WTC11 (cell line): ENCODE data around the gene MYO1A. TPM values are rescaled to one million over a fixed set of nuclear protein-coding genes. Genes with fewer than 3 reads are reported as not detected.

ENCODE experiments used
- ATAC-seq: fragments of 200-7000 bp; cut with Tn5 transposase; 2 replicates; pipeline ENCODE4 v1.10.0; 2021; ENCODE audit warnings: mild to moderate bottlenecking, moderate library complexity
- CTCF ChIA-PET: fragments of 300-600 bp; sonication (Branson Sonifier 250); formaldehyde crosslinking; loops from one replicate; lab custom pipeline; 2021; ENCODE audit warnings: antibody characterized with exemption; lab: Charles Lee
- POLR2A ChIA-PET: fragments of 350-600 bp; sonication (Branson Sonifier 250); formaldehyde crosslinking; loops from one replicate; lab custom pipeline; 2021; ENCODE audit warnings: antibody characterized with exemption; lab: Charles Lee
- DNase-seq: peaks from one replicate; pipeline ENCODE4 v3.0.0; 2021; ENCODE audit warnings: low spot score
- H3K27ac Mint-ChIP-seq: 2 replicates; pipeline ENCODE4 v1.8.0; 2021; ENCODE audit warnings: mixed read lengths
- H3K27me3 Mint-ChIP-seq: 2 replicates; pipeline ENCODE4 v1.8.0; 2021; ENCODE audit warnings: low read depth, mild to moderate bottlenecking, moderate library complexity, mixed read lengths
- H3K36me3 Mint-ChIP-seq: 2 replicates; pipeline ENCODE4 v1.8.0; 2021; ENCODE audit warnings: mixed read lengths
- H3K4me1 Mint-ChIP-seq: 2 replicates; pipeline ENCODE4 v1.8.0; 2022; ENCODE audit warnings: mixed read lengths
- H3K4me3 Mint-ChIP-seq: 2 replicates; pipeline ENCODE4 v1.8.0; 2021; ENCODE audit warnings: mild to moderate bottlenecking, moderate library complexity, mixed read lengths
- H3K9me3 Mint-ChIP-seq: 2 replicates; pipeline ENCODE4 v1.8.0; 2021; ENCODE audit warnings: mixed read lengths
- AR ChIP-seq: fragments of 250-450 bp; sonication (Bioruptor Pico); IDR thresholded peaks from 2 replicates; pipeline ENCODE4 v1.9.0; 2021; ENCODE audit warnings: mild to moderate bottlenecking
- ATF3 ChIP-seq: sonication (generic); formaldehyde crosslinking; conservative IDR thresholded peaks from 2 replicates; pipeline ENCODE4 v1.8.1; 2022; ENCODE audit warnings: mild to moderate bottlenecking, missing genetic modification reagents
- ELF4 ChIP-seq: sonication (generic); formaldehyde crosslinking; IDR thresholded peaks from 2 replicates; pipeline ENCODE4 v1.8.1; 2022; ENCODE audit warnings: low read depth, mild to moderate bottlenecking, moderate library complexity, missing genetic modification reagents
- EMX1 ChIP-seq: fragments of 250-450 bp; sonication (Bioruptor Pico); IDR thresholded peaks from 2 replicates; pipeline ENCODE4 v1.8.0; 2021; ENCODE audit warnings: mild to moderate bottlenecking
- FOXP4 ChIP-seq: sonication (generic); formaldehyde crosslinking; IDR thresholded peaks from 2 replicates; pipeline ENCODE4 v1.8.0; 2022; ENCODE audit warnings: mild to moderate bottlenecking, missing genetic modification reagents
- JAZF1 ChIP-seq: fragments of 250-450 bp; sonication (Bioruptor Pico); IDR thresholded peaks from 2 replicates; pipeline ENCODE4 v1.9.0; 2021; ENCODE audit warnings: moderate library complexity, mild to moderate bottlenecking, inconsistent platforms
- KAT7 ChIP-seq: sonication (generic); formaldehyde crosslinking; IDR thresholded peaks from 2 replicates; pipeline ENCODE4 v1.8.1; 2023; ENCODE audit warnings: missing genetic modification reagents, mild to moderate bottlenecking, borderline replicate concordance
- NFE2L1 ChIP-seq: sonication (generic); formaldehyde crosslinking; IDR thresholded peaks from 2 replicates; pipeline ENCODE4 v1.8.1; 2023; ENCODE audit warnings: missing genetic modification reagents
- NR1H2 ChIP-seq: sonication (generic); formaldehyde crosslinking; IDR thresholded peaks from 2 replicates; pipeline ENCODE4 v1.9.0; 2021; ENCODE audit warnings: mild to moderate bottlenecking, moderate library complexity, missing genetic modification reagents
- NR2C2 ChIP-seq: sonication (generic); formaldehyde crosslinking; IDR thresholded peaks from 2 replicates; pipeline ENCODE4 v1.8.0; 2022; ENCODE audit warnings: mild to moderate bottlenecking, missing genetic modification reagents
- OVOL2 ChIP-seq: fragments of 250-450 bp; sonication (Bioruptor Pico); IDR thresholded peaks from 2 replicates; pipeline ENCODE4 v1.9.0; 2021; ENCODE audit warnings: mild to moderate bottlenecking, borderline replicate concordance
- PRDM15 ChIP-seq: sonication (generic); formaldehyde crosslinking; IDR thresholded peaks from 2 replicates; pipeline ENCODE4 v1.8.0; 2022; ENCODE audit warnings: missing genetic modification reagents
- RORB ChIP-seq: fragments of 250-450 bp; sonication (Bioruptor Pico); IDR thresholded peaks from 2 replicates; pipeline ENCODE4 v1.9.0; 2021; ENCODE audit warnings: mild to moderate bottlenecking
- SMAD4 ChIP-seq: sonication (generic); formaldehyde crosslinking; IDR thresholded peaks from 2 replicates; pipeline ENCODE4 v1.8.0; 2022; ENCODE audit warnings: mild to moderate bottlenecking, missing genetic modification reagents
- SOX15 ChIP-seq: fragments of 250-450 bp; sonication (Bioruptor Pico); IDR thresholded peaks from 2 replicates; pipeline ENCODE4 v1.9.0; 2021; ENCODE audit warnings: mild to moderate bottlenecking
- TEAD4 ChIP-seq: sonication (generic); formaldehyde crosslinking; IDR thresholded peaks from 2 replicates; pipeline ENCODE4 v1.8.0; 2022; ENCODE audit warnings: mild to moderate bottlenecking, missing genetic modification reagents
- ZBTB21 ChIP-seq: sonication (generic); formaldehyde crosslinking; IDR thresholded peaks from 2 replicates; pipeline ENCODE4 v1.8.1; 2023; ENCODE audit warnings: mild to moderate bottlenecking, missing genetic modification reagents, borderline replicate concordance
- ZBTB43 ChIP-seq: sonication (generic); formaldehyde crosslinking; IDR thresholded peaks from 2 replicates; pipeline ENCODE4 v1.8.1; 2023; ENCODE audit warnings: mild to moderate bottlenecking, missing genetic modification reagents
- ZNF232 ChIP-seq: sonication (generic); formaldehyde crosslinking; IDR thresholded peaks from 2 replicates; pipeline ENCODE4 v1.8.0; 2022; ENCODE audit warnings: mild to moderate bottlenecking, missing genetic modification reagents
- ZNF671 ChIP-seq: fragments of 250-450 bp; sonication (Bioruptor Pico); IDR thresholded peaks from 2 replicates; pipeline ENCODE4 v1.8.0; 2021; ENCODE audit warnings: mild to moderate bottlenecking
- total RNA-seq: library from RNA; stranded (reverse); gene quantifications from 3 replicates; pipeline ENCODE4 v1.2.3, GENCODE V29; 2021

The MYO1A gene
- total RNA-seq, 1 experiment from 2014 or later, result 0.87 TPM

- ChIA-PET POLR2A (no interaction called here), CTCF (interaction anchor here (0.6 to 3.3 kb wide), 3 partner anchors 32 to 210 kb away, joined by 5 to 25 read pairs (median 12); partner anchors contain the start of gene STAT6)
- ATAC-seq (no peak), DNase-seq (no peak)
- no peak for TF ChIP-seq SOX15 (CRISPR knock-in tag)
- TF ChIP-seq ZBTB43, result no peak
- TF ChIP-seq ELF4 (CRISPR knock-in tag), result no peak
- TF ChIP-seq NR2C2 (CRISPR knock-in tag), result no peak
- no peak for TF ChIP-seq RORB (CRISPR knock-in tag)
- TF ChIP-seq TEAD4 (CRISPR knock-in tag), result no peak
- no peak for TF ChIP-seq ZBTB21 (CRISPR knock-in tag)
- Mint-ChIP-seq H3K36me3 (no peaks in the 10 kb centered on the region), H3K4me1 (peaks cover 19% of the 10 kb centered on the region), H3K9me3 (no peaks in the 10 kb centered on the region), H3K4me3 (no peak overlapping the region), H3K27ac (no peak overlapping the region), H3K27me3 (no peaks in the 10 kb centered on the region)
Observed at GRCh38 chr12:57033431-57033830, 16.5 kb downstream of the MYO1A start.

- ChIA-PET POLR2A (interaction anchor here (1.1 kb wide), 1 partner anchor 47 kb away, joined by 3 read pairs; no protein-coding TSS in a partner anchor), CTCF (interaction anchor here (0.8 to 3.3 kb wide), 18 partner anchors 9 to 95 kb away, joined by 3 to 25 read pairs (median 4); partner anchors contain the start of genes MYO1A, NEMP1, STAT6 and TAC3)
- Mint-ChIP-seq H3K27ac (no peak overlapping the region), H3K9me3 (no peaks in the 10 kb centered on the region), H3K4me3 (no peak overlapping the region), H3K36me3 (no peaks in the 10 kb centered on the region), H3K27me3 (no peaks in the 10 kb centered on the region), H3K4me1 (peaks cover 19% of the 10 kb centered on the region)
- DNase-seq, result no peak
- TF ChIP-seq KAT7 (CRISPR knock-in tag) (no peak), ZNF671 (CRISPR knock-in tag) (no peak), SMAD4 (CRISPR knock-in tag) (no peak), FOXP4 (CRISPR knock-in tag) (no peak), NR2C2 (CRISPR knock-in tag) (no peak), NR1H2 (no peak), ZNF232 (CRISPR knock-in tag) (no peak), AR (CRISPR knock-in tag) (no peak), NFE2L1 (CRISPR knock-in tag) (no peak), JAZF1 (CRISPR knock-in tag) (no peak), OVOL2 (CRISPR knock-in tag) (no peak), ATF3 (CRISPR knock-in tag) (no peak), EMX1 (CRISPR knock-in tag) (no peak), PRDM15 (no peak)
- no peak for ATAC-seq
Observed at GRCh38 chr12:57031789-57032188, 18.1 kb downstream of the MYO1A start.
